Right lung (tissue), 10 donors: ENCODE results near the gene TMEM98. TPM values are rescaled to one million over a fixed set of nuclear protein-coding genes. Genes with fewer than 3 reads are reported as not detected.
"Not testable (repeated sequence)": the region's sequence is repeated elsewhere in the genome, so short reads cannot be mapped to it uniquely, and the experiment has no call there.

Source experiments
- DNase-seq, 2 donors: peaks; one replicate each; pipeline ENCODE4 v3.0.0-alpha.2; 2013
- long read RNA-seq, 8 donors: transcript quantifications; one replicate each; lab custom pipeline, GENCODE V29; 2026
- polyA plus RNA-seq, 5 donors: library from polyadenylated mRNA; unstranded; fragments of 120-200 nt; gene quantifications; one replicate each; pipeline versions ENCODE4 v1.2.1 to v1.2.3, GENCODE V29; 2013; ENCODE audit warnings: inconsistent platforms in 1 of 5, low replicate concordance in 1 of 5; ENCODE audit not compliant: insufficient read length in 5 of 5, insufficient read depth in 1 of 5

Gene TMEM98, protein sequence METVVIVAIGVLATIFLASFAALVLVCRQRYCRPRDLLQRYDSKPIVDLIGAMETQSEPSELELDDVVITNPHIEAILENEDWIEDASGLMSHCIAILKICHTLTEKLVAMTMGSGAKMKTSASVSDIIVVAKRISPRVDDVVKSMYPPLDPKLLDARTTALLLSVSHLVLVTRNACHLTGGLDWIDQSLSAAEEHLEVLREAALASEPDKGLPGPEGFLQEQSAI
- polyA plus RNA-seq, result 100 to 1,000 TPM; 257 to 309 (median 263) TPM
- long read RNA-seq, donor 1, full-length matches to known transcripts, result 140 of 183 reads
- long read RNA-seq, donor 1, partial matches to known transcripts, result 43 of 183 reads
- long read RNA-seq, donor 1, other reads (novel, unspliced or antisense), result 0 of 183 reads
- long read RNA-seq, donor 2, full-length matches to known transcripts, result 98 of 126 reads
- long read RNA-seq, donor 2, partial matches to known transcripts, result 21 of 126 reads
- long read RNA-seq, donor 2, other reads (novel, unspliced or antisense), result 7 of 126 reads
- long read RNA-seq, donor 3, full-length matches to known transcripts, result 127 of 156 reads
- long read RNA-seq, donor 3, partial matches to known transcripts, result 24 of 156 reads
- long read RNA-seq, donor 3, other reads (novel, unspliced or antisense), result 5 of 156 reads
- long read RNA-seq, donor 4, full-length matches to known transcripts, result 72 of 83 reads
- long read RNA-seq, donor 4, partial matches to known transcripts, result 11 of 83 reads
- long read RNA-seq, donor 4, other reads (novel, unspliced or antisense), result 0 of 83 reads
- long read RNA-seq, donor 5, full-length matches to known transcripts, result 169 of 238 reads
- long read RNA-seq, donor 5, partial matches to known transcripts, result 45 of 238 reads
- long read RNA-seq, donor 5, other reads (novel, unspliced or antisense), result 24 of 238 reads
- long read RNA-seq, donor 6, full-length matches to known transcripts, result 134 of 182 reads
- long read RNA-seq, donor 6, partial matches to known transcripts, result 30 of 182 reads
- long read RNA-seq, donor 6, other reads (novel, unspliced or antisense), result 18 of 182 reads
- long read RNA-seq, donor 7, full-length matches to known transcripts, result 85 of 96 reads
- long read RNA-seq, donor 7, partial matches to known transcripts, result 5 of 96 reads
- long read RNA-seq, donor 7, other reads (novel, unspliced or antisense), result 6 of 96 reads
- long read RNA-seq, donor 8, full-length matches to known transcripts, result 38 of 48 reads
- long read RNA-seq, donor 8, partial matches to known transcripts, result 10 of 48 reads
- long read RNA-seq, donor 8, other reads (novel, unspliced or antisense), result 0 of 48 reads

DNA sequence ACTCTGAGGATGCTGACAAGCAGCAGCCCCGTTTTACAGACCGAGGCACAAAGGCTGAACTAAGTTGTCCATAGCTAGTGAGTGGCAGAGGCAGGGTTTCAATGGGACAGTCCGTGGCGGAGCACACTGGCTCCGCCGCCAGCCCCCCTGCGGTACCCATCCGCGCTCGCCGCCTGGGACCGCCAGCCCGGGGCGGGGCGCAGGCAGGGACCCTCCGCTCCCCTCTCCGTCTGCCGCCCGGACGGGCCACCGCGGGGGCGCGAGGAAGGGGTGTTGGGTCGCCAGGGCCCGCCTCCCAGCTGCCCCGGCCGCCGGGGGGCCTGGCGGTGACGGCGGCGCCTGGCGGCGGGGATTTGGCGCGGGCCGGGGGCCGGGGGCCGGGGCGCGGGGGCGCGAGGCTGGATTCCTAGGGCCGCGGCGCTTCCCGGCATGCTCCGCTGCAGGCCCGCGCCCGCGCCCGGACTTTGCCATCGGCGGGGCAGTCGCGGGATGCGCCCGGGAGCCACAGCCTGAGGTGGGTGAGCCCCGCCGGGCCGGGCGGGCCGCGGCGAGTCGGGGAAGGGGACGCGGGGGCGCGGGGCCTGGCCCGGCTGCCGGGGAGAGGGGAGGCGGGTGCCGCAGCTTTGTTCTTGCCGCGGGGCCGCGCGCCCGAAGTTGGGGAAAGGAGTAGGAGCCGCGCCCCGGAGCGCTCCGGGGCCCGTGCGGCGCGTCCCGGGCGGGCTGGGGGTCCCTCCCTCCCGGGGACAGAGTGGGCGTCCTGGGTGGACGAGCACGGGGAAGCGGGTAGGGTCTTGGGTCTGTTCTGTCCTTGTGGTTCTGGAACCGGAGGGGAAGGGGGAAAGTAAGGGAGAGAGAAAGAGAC lies at the start of gene TMEM98:
TSS of gene TMEM98 (plus strand) at position 430 of the 862 bp plus-strand sequence. CDS start 3,376 bp downstream, outside the sequence.
- DNase-seq, result peak in 1 of 2 donors; percentile 53

DNA sequence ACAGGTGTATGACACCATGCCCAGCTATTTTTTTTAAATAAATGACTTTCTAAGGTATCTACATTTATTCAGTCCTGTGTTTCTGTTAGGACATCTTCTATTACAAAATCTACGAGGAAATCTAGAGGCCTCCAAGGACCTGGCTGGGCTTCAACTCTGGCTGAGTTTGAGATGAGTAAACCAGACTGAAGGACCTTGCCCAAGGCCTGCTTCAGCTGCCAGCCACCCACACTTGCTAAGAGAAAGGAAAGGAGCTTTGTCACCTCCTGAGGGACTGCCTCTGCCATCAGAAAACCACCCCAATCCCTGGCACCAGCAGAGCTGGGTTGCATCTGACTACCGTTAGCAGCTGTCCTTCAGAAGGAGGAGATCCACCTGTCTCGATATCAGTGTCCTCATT lies 49.7 kb upstream of the TMEM98 start:
- no peak for DNase-seq

DNA sequence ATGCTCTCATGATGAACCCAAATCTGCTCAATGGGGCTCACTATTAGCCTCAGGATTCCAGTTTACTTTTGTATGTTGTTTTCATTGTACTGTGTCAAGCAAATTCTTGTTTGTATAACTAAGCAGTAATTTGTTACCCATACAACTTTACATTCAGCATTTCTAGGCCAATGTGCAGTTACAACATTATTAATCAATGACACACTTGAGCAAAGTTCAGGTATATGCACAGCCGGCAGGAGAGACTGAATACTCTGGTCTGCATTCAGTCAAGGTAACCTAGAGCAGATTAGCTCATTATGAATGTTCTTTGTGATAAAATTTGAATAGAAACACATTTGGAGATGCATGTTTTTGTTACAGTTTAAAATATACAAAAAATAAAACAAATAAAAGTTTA lies 48.8 kb upstream of the TMEM98 start:
- DNase-seq, result no peak

DNA sequence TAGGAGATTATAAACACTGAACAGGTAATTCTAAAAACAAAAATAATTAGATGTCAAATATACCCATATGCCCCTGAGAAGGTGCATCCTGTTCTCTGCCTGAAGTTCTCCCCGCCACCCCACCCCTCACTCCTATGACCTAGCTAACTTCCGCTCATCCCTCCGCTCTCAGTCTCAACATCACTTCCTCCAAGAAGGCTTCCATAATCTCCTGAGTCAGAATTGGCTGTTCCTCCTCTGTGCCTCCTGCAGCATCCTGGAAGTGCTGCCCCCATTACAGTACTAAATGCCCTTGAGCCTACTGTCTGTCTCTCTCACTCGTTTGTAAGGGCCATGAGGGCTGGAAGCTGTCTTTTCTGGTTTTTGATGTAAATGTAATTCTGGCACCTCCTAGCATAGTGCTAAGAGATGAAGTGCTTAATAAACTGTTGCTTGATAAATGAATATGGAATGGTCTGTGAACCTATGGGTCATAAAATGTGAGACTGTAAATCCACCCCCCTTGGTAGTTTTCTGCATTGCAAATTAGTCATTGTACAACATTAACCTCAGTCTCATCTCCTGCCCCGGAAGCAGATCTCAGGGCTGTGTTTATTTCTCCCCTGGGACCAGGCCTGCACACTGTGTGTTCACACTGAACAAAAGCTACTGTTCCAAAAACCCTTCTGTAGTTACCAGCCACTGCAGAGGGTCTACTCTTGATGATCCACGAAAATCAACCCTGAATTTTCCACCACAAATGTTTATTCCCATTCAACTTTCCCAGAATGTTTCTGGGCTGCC lies 47.1 kb upstream of the TMEM98 start:
- no peak for DNase-seq

DNA sequence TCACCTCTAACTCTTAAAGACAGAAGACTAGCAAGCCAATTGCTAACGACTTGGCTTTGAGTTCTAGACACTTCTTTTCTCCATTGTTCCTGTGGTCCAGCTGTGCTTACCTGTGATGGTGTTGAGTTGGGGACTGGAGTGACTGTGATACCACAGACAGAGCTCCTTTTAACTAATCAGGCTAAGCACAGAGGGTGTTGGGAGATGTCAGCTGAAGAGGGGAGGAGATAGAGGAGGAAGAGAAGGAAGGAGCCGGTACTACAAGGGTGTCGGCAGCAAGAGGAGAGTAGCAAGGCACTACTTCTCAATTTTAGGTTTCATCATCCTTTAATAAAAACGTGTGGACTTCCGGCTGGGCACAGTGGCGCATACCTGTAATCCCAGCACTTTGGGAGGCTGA lies 45.9 kb upstream of the TMEM98 start:
- no peak for DNase-seq

DNA sequence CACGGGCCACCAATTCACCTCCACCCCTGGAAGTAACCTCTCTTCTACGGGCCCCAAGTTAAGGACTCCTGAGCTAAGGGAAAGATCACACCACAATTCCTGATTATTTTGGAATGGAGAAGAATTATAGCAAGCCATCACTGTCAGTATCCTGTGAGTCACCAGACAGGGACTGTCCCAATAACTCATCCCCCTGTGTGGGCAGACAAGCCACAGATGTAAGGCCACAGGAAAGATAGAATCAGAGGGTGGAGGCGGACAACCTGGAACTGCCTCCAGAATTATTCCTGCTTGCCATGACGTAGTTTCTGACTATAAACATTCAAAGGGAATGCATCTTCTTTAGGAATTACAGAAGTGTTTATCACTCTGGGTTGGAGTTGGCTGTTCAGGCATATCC lies 45.2 kb upstream of the TMEM98 start:
- no peak for DNase-seq

DNA sequence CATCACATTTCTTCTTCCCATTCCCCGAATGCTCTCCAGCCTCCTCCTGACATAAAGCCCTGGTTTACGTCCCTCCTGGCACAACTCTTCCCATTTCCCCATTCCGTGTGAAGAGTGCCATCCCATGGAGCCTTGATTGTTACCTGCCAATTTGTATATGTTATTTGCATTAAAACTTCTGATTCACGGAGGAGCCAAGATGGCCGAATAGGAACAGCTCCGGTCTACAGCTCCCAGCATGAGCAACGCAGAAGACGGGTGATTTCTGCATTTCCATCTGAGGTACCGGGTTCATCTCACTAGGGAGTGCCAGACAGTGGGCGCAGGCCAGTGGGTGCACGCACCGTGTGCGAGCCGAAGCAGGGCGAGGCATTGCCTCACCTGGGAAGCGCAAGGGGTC lies 41.0 kb upstream of the TMEM98 start:
- not testable (repeated sequence) for DNase-seq

DNA sequence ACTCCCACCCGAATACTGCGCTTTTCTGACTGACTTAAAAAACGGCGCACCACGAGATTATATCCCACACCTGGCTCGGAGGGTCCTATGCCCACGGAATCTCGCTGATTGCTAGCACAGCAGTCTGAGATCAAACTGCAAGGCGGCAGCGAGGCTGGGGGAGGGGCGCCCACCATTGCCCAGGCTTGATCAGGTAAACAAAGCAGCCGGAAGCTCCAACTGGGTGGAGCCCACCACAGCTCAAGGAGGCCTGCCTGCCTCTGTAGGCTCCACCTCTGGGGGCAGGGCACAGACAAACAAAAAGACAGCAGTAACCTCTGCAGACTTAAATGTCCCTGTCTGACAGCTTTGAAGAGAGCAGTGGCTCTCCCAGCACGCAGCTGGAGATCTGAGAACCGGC lies 40.5 kb upstream of the TMEM98 start:
- not testable (repeated sequence) for DNase-seq

DNA sequence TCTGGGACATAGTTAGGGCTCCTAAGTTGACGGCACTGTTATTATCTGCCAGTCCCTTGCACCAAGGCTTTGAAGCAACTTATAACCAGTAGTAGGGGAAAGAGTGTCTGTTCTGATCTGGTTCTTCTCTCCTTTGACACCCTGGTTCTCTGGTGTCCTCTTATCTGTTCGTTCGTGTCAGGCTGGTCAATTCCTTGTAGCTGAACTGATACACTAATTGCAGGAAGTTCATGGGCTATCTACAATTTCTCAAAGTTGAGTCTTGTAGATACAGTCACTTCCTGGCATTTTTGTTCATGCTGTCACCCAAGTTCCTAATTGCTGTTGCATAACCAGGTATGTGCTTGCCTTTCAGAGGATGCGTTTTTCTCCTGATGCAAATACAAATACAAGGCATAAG lies 33.7 kb upstream of the TMEM98 start:
- DNase-seq, result no peak

DNA sequence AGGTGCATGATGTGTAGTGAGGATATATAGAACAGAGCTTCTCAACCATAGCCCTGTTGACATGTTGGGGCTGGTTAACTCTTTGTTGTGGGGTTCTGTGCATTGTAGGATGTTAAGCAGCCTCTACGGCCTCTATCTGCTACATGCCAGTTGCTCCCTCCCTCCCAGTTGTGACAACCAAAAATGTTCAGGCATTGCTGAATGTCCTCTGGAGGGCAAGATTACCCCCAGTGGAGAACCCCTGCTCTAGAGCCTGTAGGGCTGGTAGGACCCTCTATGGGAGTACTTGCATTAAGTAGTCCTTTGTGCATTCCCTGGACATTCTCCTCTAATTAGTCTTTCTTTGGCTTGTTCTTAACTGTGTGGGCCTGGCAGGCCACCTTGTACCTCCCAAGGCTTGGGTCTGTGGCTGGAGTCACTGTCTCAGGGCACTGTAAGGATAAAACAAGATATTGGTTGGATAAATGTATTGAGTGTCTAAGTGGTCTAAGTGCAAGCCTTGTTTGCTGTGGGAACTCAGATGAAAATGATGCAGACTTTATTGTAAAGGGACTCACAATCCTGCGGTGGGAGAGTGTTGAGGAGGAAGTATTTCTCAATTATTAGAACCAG lies 31.2 kb upstream of the TMEM98 start:
- DNase-seq, result no peak

DNA sequence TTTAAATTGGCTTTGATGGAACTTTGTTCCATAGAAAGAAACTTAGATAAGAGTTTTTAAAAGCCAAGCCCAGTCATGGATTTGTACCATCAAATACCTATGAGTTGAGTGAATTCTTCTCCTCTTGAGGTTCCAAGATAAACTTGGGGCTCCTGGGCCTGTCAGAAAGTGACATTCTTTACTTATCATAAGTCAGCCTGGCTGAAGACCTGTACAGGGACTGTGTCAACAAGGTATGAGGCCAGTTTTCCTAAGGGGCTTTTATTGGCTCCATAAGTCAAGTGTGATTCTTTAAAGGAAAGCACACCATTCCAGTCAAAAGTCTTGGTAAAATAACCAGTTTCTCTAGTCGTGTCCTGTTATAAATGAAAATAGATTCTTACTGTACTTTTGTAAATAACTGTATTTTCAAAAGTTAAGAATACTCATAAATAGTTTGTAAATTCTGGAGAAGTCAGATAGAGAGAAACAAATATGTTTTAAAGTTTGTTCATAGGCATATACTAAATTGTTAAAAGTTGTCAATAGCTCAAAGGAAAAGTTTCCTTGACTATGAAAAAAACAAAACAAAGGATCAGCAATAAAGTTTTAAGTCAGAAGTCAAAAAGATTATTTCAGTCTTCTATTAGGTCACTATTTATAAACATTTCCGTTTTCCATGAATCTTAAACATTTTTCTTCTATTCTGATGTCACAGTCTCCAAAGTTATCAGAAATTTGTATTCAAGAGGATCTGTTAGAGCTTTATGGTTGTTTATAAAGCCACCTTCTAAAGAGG lies 28.5 kb upstream of the TMEM98 start:
- no peak for DNase-seq

DNA sequence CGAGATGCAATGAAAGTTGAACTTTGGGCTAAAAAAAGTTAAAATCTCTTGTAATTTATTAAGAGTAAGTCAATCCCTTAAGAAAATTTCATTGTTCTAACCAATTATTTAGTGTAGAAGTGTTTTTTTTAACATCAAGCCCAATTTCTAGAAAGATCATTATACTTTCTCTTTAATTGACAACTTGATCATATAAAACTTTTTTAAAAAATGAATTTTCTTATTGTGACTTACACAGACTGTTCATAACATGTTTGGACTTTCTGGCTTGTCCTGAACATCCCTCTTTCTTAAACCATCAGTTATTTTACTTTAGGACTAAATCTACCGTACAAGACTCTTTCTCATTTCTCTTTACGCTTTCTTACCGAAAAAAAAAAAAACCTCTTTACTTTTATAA lies 26.2 kb upstream of the TMEM98 start:
- no peak for DNase-seq

DNA sequence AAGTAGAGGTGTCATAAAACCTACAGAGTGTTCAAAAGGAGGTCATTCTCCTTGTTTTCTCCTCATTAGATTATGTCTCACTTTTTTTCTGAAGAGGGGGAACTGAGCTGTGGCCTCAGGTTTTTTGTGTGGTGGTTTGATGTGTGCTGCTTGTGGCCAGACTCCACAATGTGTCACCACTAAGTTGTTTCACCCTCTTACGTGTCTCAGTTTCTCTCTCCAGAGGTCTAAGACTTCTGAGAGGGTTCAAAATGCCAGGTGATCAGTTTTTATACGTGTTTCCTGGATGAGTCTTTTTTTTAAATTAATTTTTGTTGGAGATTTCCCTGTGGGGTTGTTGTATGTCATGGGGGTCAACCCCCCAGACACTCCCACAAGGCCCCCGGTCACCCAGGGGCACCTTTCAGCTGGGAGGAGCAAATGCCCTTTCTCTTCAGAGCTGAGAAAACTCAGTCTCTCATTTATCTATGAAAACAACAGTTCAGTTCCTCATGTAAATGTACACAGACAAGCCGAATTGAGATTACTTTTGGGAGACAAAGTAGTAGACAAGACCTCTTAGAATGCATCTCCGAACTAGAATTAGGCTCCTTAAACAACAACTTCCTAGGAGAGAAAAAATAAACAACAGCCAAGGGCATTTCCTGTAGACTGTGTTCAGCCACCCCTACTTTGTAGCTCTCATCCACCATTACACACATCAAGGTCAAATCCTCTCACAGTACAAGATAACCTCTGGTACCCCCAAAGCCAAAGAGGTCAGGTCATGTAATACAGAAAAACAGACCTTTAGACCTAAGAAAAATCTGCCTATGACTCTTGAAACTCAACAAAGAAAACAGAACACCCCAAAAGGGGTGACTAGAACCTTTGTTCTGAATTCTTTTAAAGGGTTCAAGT lies 23.9 kb upstream of the TMEM98 start:
- no peak for DNase-seq

DNA sequence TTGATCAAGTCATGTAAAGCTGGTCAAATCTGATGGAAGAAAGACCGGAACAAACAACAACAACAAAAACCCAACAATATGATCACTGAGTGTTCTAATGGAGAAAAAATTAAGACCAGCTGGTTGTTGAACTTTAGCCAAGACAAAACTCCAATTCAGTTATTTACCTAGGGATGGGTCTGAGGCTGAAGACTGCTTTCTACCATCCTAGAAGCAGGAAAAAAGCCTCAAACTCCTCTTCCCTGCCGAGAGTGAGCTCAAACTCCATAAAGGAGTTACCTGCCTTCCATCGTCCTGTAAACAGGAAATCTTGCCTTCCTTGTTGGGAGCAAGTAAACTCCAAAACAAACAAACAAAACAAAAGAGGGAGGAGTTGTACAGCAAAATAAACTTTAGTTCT lies 23.1 kb upstream of the TMEM98 start:
- DNase-seq, result no peak

DNA sequence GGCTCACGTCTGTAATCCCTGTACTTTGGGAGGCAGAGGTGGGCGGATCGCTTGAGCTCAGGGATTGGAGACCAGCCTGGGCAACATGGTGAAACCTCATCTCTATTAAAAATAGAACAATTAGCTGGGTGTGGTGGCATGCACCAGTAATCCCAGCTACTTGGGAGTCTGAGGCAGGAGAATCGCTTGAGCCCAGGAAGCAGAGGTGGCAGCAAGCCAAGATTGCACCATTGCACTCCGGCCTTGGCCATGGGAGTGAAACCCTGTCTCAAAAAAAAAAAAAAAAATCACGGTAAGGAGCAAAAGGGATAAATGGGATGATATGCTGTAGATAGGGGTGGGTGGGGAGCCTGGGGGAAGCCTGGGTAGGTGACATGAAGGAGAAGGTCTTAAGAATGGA lies 20.4 kb upstream of the TMEM98 start:
- no peak for DNase-seq

DNA sequence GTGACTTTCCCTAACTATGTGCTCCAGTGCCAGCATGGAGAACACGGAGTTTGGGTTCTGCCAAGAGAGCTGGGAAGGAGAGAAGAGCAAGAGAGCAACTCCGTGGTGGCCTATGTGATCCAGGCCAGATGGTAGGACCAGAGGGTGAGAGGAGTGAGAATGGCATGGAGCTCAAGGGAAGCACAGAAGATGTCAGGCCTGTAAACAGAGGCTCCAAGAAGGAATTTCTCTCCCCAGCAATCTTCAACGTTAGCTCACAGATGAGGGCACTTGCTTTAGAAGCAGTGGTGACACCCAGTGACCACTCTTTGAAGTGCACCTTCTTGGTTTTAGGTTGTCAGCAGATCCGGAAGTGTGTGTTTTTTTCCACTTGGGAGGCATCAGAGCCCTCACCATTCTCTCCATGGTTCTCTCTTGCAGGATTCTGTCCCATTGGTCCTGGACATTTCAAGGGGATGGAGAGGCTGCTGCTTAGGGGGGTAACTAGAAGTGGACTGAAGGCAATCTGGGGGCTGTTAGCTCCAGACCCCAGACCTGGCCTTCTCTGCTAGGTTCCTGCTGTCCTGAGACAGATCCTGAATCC lies 18.1 kb upstream of the TMEM98 start:
- peak; percentile 60 to 73 for DNase-seq

DNA sequence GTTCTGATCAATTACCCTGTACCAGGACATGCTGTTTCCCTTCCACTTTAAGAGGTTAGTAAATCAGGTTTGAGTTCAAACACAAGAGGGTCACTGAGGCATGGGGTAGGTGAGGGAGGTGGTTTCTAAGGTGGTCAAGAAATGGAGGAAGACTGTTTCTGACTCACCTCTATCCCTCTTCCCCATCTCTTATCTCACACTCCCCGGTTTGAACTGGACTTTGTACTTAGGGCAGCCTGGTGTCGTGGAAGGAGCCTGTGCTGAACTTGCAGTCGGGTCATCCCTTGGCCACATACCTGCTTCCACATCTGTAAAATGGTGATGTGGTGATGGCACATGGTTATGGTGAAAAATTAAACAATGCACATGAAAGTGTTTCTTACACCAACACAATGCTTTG lies 17.2 kb upstream of the TMEM98 start:
- no peak for DNase-seq
